H1 (cell line): ENCODE results near the gene TBCEL. TPM values are rescaled to one million over a fixed set of nuclear protein-coding genes. Genes with fewer than 3 reads are reported as not detected.

ENCODE experiments used
- CTCF ChIA-PET: fragments of 300-600 bp; sonication (Branson Sonifier 250); formaldehyde crosslinking; loops from one replicate; lab custom pipeline; 2021; ENCODE audit not compliant: partially characterized antibody; lab: Charles Lee
- POLR2A ChIA-PET: fragments of 300-600 bp; sonication (Branson Sonifier 250); formaldehyde crosslinking; loops from one replicate; lab custom pipeline; 2021; ENCODE audit warnings: inconsistent platforms; ENCODE audit not compliant: partially characterized antibody; lab: Charles Lee
- DNase-seq, 2 experiments: peaks; one replicate each; pipeline versions ENCODE4 v3.0.0 to v3.0.0-alpha.2; 2010 to 2022; ENCODE audit warnings: low spot score in 2 of 2, low read depth in 1 of 2, mixed read lengths in 1 of 2
- FAIRE-seq: peaks from 2 replicates; lab custom pipeline; 2011; peaks lifted over from hg19 to GRCh38; lab: Jason Lieb, UNC
- H2AFZ ChIP-seq: 2 replicates; pipeline ENCODE4 v1.8.1; 2012; ENCODE audit warnings: low read length, inconsistent platforms
- H2AK5ac ChIP-seq: 2 replicates; pipeline ENCODE4 v1.6.1; 2013; ENCODE audit warnings: low read depth, low read length
- H2BK120ac ChIP-seq: replicated peaks from 2 replicates; pipeline ENCODE3; 2013; ENCODE audit warnings: low read depth, low read length, inconsistent platforms
- H2BK12ac ChIP-seq: 2 replicates; pipeline ENCODE4 v1.6.1; 2013; ENCODE audit warnings: low read depth, low read length
- H2BK15ac ChIP-seq: 2 replicates; pipeline ENCODE4 v1.6.1; 2013; ENCODE audit warnings: low read length
- H2BK20ac ChIP-seq: 2 replicates; pipeline ENCODE4 v1.6.1; 2013; ENCODE audit warnings: low read length
- H2BK5ac ChIP-seq: 2 replicates; pipeline ENCODE4 v1.6.1; 2013; ENCODE audit warnings: low read depth, low read length
- H3K14ac ChIP-seq: 2 replicates; pipeline ENCODE4 v1.6.1; 2013; ENCODE audit warnings: inconsistent platforms; ENCODE audit not compliant: insufficient read length
- H3K18ac ChIP-seq: 2 replicates; pipeline ENCODE4 v1.6.1; 2013; ENCODE audit warnings: low read length; ENCODE audit errors: extremely low read depth
- H3K23ac ChIP-seq: 2 replicates; pipeline ENCODE4 v1.6.1; 2013; ENCODE audit warnings: inconsistent platforms; ENCODE audit not compliant: insufficient read length
- H3K23me2 ChIP-seq: 2 replicates; pipeline ENCODE4 v1.6.1; 2013; ENCODE audit warnings: low read depth, low read length
- H3K27ac ChIP-seq: 2 replicates; pipeline ENCODE4 v1.6.1; 2011; ENCODE audit warnings: low read depth, low read length, inconsistent platforms
- H3K27me3 ChIP-seq, 4 experiments: replicated peaks in 1 of 4; 1 replicate in 1 of 4; 2 replicates in 3 of 4; pipeline versions ENCODE4 v1.6.1 to v1.8.1; 2011 to 2013; ENCODE audit warnings: low read length in 3 of 4, mild to moderate bottlenecking in 3 of 4, inconsistent platforms in 2 of 4, mixed read lengths in 2 of 4, moderate library complexity in 1 of 4; ENCODE audit not compliant: control insufficient read depth in 3 of 4, insufficient read depth in 3 of 4; ENCODE audit errors: extremely low read depth in 1 of 4
- H3K36me3 ChIP-seq, 4 experiments: 2 replicates each; pipeline versions ENCODE4 v1.6.1 to v1.8.1; 2011 to 2013; ENCODE audit warnings: mild to moderate bottlenecking in 4 of 4, low read length in 3 of 4, moderate library complexity in 2 of 4, control low read depth in 1 of 4, inconsistent platforms in 1 of 4; ENCODE audit not compliant: insufficient read depth in 4 of 4, control insufficient read depth in 2 of 4
- H3K4ac ChIP-seq: replicated peaks from 2 replicates; pipeline ENCODE3; 2013; ENCODE audit warnings: low read length, low read depth, mixed read lengths, inconsistent platforms; ENCODE audit not compliant: insufficient read length
- H3K4me1 ChIP-seq, 4 experiments: replicated peaks in 1 of 4; 1 replicate in 1 of 4; 2 replicates in 3 of 4; pipeline versions ENCODE4 v1.6.1 to v1.8.1; 2011 to 2013; ENCODE audit warnings: low read length in 3 of 4, inconsistent platforms in 2 of 4, mixed read lengths in 1 of 4; ENCODE audit not compliant: insufficient read depth in 4 of 4, control insufficient read depth in 3 of 4
- H3K4me2 ChIP-seq, 2 experiments: 2 replicates each; pipeline versions ENCODE4 v1.6.1 to v1.8.1; 2011 to 2013; ENCODE audit warnings: low read depth in 2 of 2, low read length in 2 of 2, control low read depth in 1 of 2, inconsistent platforms in 1 of 2, mild to moderate bottlenecking in 1 of 2; ENCODE audit not compliant: insufficient read depth in 1 of 2
- H3K4me3 ChIP-seq, 4 experiments: fragments of 200-600, 300-600 bp in 1 of 4; sonication (generic), shearing (Covaris generic), sonication (Bioruptor Twin) in 1 of 4; 2 replicates each; pipeline versions ENCODE4 v1.5.1 to v1.8.1; 2011 to 2016; ENCODE audit warnings: low read length in 4 of 4, low read depth in 3 of 4, control low read depth in 2 of 4, inconsistent platforms in 2 of 4, mild to moderate bottlenecking in 2 of 4, mixed read lengths in 1 of 4, moderate library complexity in 1 of 4; ENCODE audit not compliant: insufficient read depth in 2 of 4; ENCODE audit errors: extremely low read depth in 1 of 4
- H3K56ac ChIP-seq: replicated peaks from 2 replicates; pipeline ENCODE3; 2013; ENCODE audit warnings: low read depth, mild to moderate bottlenecking, mixed read lengths, low read length, inconsistent platforms; ENCODE audit not compliant: insufficient read length
- H3K79me1 ChIP-seq: 2 replicates; pipeline ENCODE4 v1.6.1; 2013; ENCODE audit warnings: low read depth, low read length, control low read depth
- H3K79me2 ChIP-seq, 2 experiments: 2 replicates each; pipeline versions ENCODE4 v1.6.1 to v1.8.1; 2012 to 2013; ENCODE audit warnings: low read length in 2 of 2, mild to moderate bottlenecking in 2 of 2, inconsistent platforms in 1 of 2; ENCODE audit not compliant: insufficient read depth in 2 of 2, control insufficient read depth in 1 of 2
- H3K9ac ChIP-seq, 4 experiments: replicated peaks in 1 of 4; 1 replicate in 1 of 4; 2 replicates in 3 of 4; pipeline versions ENCODE4 v1.6.1 to v1.8.1; 2011 to 2013; ENCODE audit warnings: low read depth in 3 of 4, low read length in 3 of 4, control low read depth in 2 of 4, mild to moderate bottlenecking in 2 of 4, moderate library complexity in 2 of 4, inconsistent platforms in 1 of 4; ENCODE audit errors: extremely low read depth in 1 of 4
- H3K9me3 ChIP-seq, 2 experiments: 2 replicates each; pipeline versions ENCODE4 v1.6.1 to v1.8.1; 2012 to 2013; ENCODE audit warnings: mild to moderate bottlenecking in 2 of 2, moderate library complexity in 2 of 2, control low read depth in 1 of 2, inconsistent platforms in 1 of 2, low read depth in 1 of 2, low read length in 1 of 2, mixed read lengths in 1 of 2; ENCODE audit not compliant: insufficient read depth in 2 of 2
- H4K20me1 ChIP-seq, 2 experiments: replicated peaks in 1 of 2; 2 replicates each; pipeline versions ENCODE3 to v1.8.1; 2011 to 2013; ENCODE audit warnings: inconsistent platforms in 2 of 2, low read length in 2 of 2, mild to moderate bottlenecking in 1 of 2; ENCODE audit not compliant: insufficient read depth in 2 of 2, control insufficient read depth in 1 of 2
- H4K5ac ChIP-seq: 2 replicates; pipeline ENCODE4 v1.6.1; 2013; ENCODE audit warnings: low read length, low read depth, mixed read lengths, inconsistent platforms; ENCODE audit not compliant: insufficient read length
- H4K8ac ChIP-seq: 2 replicates; pipeline ENCODE4 v1.8.0; 2013; ENCODE audit warnings: mild to moderate bottlenecking, moderate library complexity, low read length, inconsistent platforms; ENCODE audit not compliant: insufficient read depth; ENCODE audit errors: extremely low read depth
- H4K91ac ChIP-seq: replicated peaks from 2 replicates; pipeline ENCODE3; 2013; ENCODE audit warnings: low read length, mixed read lengths, inconsistent platforms; ENCODE audit not compliant: insufficient read length
- GTF2F1 ChIP-seq: IDR thresholded peaks from 2 replicates; pipeline ENCODE4 v1.6.1; 2012; ENCODE audit warnings: low read depth, low read length, improper control_type of control experiment, borderline replicate concordance
- RXRA ChIP-seq: IDR thresholded peaks from 2 replicates; pipeline ENCODE4 v1.6.1; 2011; ENCODE audit warnings: low read depth, mild to moderate bottlenecking, low read length, moderate library complexity; ENCODE audit not compliant: insufficient read depth
- SP2 ChIP-seq: IDR thresholded peaks from 2 replicates; pipeline ENCODE4 v1.6.1; 2012; ENCODE audit warnings: mild to moderate bottlenecking, low read length, inconsistent platforms
- TBP ChIP-seq: IDR thresholded peaks from 2 replicates; pipeline ENCODE4 v1.6.1; 2011; ENCODE audit warnings: low read depth, low read length, improper control_type of control experiment
- WGBS, 2 experiments: shearing (Covaris generic) in 1 of 2; methylation state at CpG; one replicate each; pipeline versions ENCODE4 v1.1.6 to v1.1.7; 2013 to 2015; ENCODE audit warnings: low lambda C conversion rate in 2 of 2, mixed read lengths in 2 of 2, inconsistent platforms in 1 of 2, low coverage in 1 of 2, missing lambda C conversion rate in 1 of 2; ENCODE audit not compliant: insufficient replicate concordance in 2 of 2, insufficient coverage in 1 of 2, insufficient read length in 1 of 2; ENCODE audit errors: extremely low coverage in 1 of 2, missing lambda C conversion rate in 1 of 2; 5-methylcytosine and 5-hydroxymethylcytosine counted together
- polyA plus RNA-seq, 7 experiments: library from polyadenylated mRNA; depleted of rRNA in 3 of 7; stranded (reverse) in 5 of 7; unstranded in 2 of 7; fragments of >200 nt in 5 of 7; fragments of 200-250 nt in 2 of 7; gene quantifications; 1 replicate in 5 of 7; 2 replicates in 1 of 7; 4 replicates in 1 of 7; pipeline versions ENCODE4 v1.2.1 to v1.2.3, GENCODE V29; 2011 to 2013; ENCODE audit warnings: missing spikeins in 2 of 7, mixed read lengths in 2 of 7
- total RNA-seq: library from RNA; stranded (reverse); fragmentation: NEBNext Ultra II Directional; extraction: Animal tissue kit (Norgen Biotek cat#: 25700); gene quantifications from 2 replicates; pipeline ENCODE4 v1.2.1, GENCODE V29; 2021
- TF ChIP-seq, protein P1 (sequence below): IDR thresholded peaks from 2 replicates; pipeline ENCODE4 v1.6.1; 2012; ENCODE audit warnings: inconsistent platforms
- TF ChIP-seq, protein P2 (sequence below): IDR thresholded peaks from 2 replicates; pipeline ENCODE4 v1.6.1; 2012; ENCODE audit warnings: inconsistent platforms

TBCEL gene
- total and polyA plus RNA-seq, 2 of the 8 experiments (the other 6 are each of a cell fraction or from before 2014, with no cell fraction given), result 3.9 to 16.0 TPM

DNA sequence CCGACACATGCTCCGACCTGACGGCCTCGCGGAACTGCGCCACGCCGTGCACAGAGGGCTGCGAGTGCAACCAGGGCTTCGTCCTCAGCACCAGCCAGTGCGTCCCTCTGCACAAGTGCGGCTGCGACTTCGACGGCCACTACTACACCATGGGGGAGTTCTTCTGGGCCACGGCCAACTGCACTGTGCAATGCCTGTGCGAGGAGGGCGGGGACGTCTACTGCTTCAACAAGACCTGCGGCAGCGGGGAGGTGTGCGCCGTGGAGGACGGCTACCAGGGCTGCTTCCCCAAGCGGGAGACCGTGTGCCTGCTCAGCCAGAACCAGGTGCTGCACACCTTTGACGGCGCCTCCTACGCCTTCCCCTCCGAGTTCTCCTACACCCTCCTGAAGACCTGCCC lies 103.9 kb downstream of the TBCEL start:
- Histone ChIP-seq H3K4me3 (no peak overlapping the region), H3K23ac (no peak overlapping the region), H3K79me1 (no peaks in the 10 kb centered on the region), H2BK120ac (no peak overlapping the region), H3K27ac (no peak overlapping the region), H2BK12ac (0 out of 2 replicates have a peak overlapping the region, but pooled peaks have one; percentile 13), H2AFZ (no peak overlapping the region), H2AK5ac (no peak overlapping the region), H3K23me2 (no peaks in the 10 kb centered on the region), H3K4me2 (no peak overlapping the region), H2BK20ac (no peak overlapping the region), H2BK15ac (no peak overlapping the region), H3K14ac (no peak overlapping the region), H3K4ac (no peak overlapping the region), H2BK5ac (no peak overlapping the region), H3K36me3 (no peaks in the 10 kb centered on the region), H4K20me1 (no peaks in the 10 kb centered on the region), H4K5ac (no peak overlapping the region), H3K4me1 (no peaks in the 10 kb centered on the region), H3K18ac (no peak overlapping the region), H3K27me3 (no peaks in the 10 kb centered on the region), H4K8ac (no peak overlapping the region), H4K91ac (peak overlapping the region; percentile 14), H3K9ac (no peak overlapping the region), H3K79me2 (no peaks in the 10 kb centered on the region), H3K56ac (no peak overlapping the region), H3K9me3 (peaks cover 5 to 6% of the 10 kb centered on the region in 2 experiments)
- POLR2A ChIA-PET, result no interaction called here
- DNase-seq (no peak), FAIRE-seq (no peak)
- TF ChIP-seq TBP, result no peak
- no peak for TF ChIP-seq RXRA
- no peak for TF ChIP-seq GTF2F1
- TF ChIP-seq, protein P1, sequence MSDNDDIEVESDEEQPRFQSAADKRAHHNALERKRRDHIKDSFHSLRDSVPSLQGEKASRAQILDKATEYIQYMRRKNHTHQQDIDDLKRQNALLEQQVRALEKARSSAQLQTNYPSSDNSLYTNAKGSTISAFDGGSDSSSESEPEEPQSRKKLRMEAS, result peak; percentile 74
- TF ChIP-seq, protein P2, sequence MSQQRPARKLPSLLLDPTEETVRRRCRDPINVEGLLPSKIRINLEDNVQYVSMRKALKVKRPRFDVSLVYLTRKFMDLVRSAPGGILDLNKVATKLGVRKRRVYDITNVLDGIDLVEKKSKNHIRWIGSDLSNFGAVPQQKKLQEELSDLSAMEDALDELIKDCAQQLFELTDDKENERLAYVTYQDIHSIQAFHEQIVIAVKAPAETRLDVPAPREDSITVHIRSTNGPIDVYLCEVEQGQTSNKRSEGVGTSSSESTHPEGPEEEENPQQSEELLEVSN, result peak; percentile 76
- no peak for TF ChIP-seq SP2
- WGBS, 2 experiments, result 85% methylated on average over 29 of the region's 30 CpGs; no CpG with 5 or more reads in 1 of the 2 experiments
- CTCF ChIA-PET, result interaction anchor here (0.7 to 3.2 kb wide), 3 partner anchors 26 to 261 kb away, joined by 3 to 9 read pairs (median 9); no protein-coding TSS in a partner anchor
